GM12878 (cell line): Measurements from ENCODE around the gene SEZ6L2. TPM values are rescaled to one million over a fixed set of nuclear protein-coding genes. Genes with fewer than 3 reads are reported as not detected.

Experiments used
- ESRRA ChIP-seq: IDR thresholded peaks from 2 replicates; pipeline ENCODE4 v1.6.1; 2012; ENCODE audit warnings: mild to moderate bottlenecking, low read length, improper control_type of control experiment
- NFXL1 ChIP-seq: fragments of 450-650 bp; IDR thresholded peaks from 2 replicates; pipeline ENCODE4 v1.6.1; 2017; ENCODE audit warnings: antibody characterized with exemption, mild to moderate bottlenecking, borderline replicate concordance
- RB1 ChIP-seq: fragments of 450-650 bp; formaldehyde crosslinking; IDR thresholded peaks from 2 replicates; pipeline ENCODE4 v1.6.1; 2017; ENCODE audit warnings: mild to moderate bottlenecking, borderline replicate concordance
- SUZ12 ChIP-seq: fragments of 200-600 bp; sonication (generic); IDR thresholded peaks from one replicate; pipeline ENCODE4 v1.6.1; 2018; ENCODE audit warnings: antibody characterized with exemption, mild to moderate bottlenecking; ENCODE audit not compliant: unreplicated experiment
- ZNF207 ChIP-seq: fragments of 450-650 bp; IDR thresholded peaks from 2 replicates; pipeline ENCODE4 v1.6.1; 2014; ENCODE audit warnings: antibody characterized with exemption, mild to moderate bottlenecking, borderline replicate concordance
- polyA plus RNA-seq, 11 experiments: library from polyadenylated mRNA; depleted of rRNA in 4 of 11; unstranded in 6 of 11; stranded (reverse) in 5 of 11; fragments of >200 nt; fragmentation: Nextera tagmentation in 4 of 11; fragmentation: Illumina TruSeq in 1 of 11; extraction: Ambion mirVana in 4 of 11; extraction: Trizol in 1 of 11; gene quantifications; 1 replicate in 1 of 11; 2 replicates in 10 of 11; pipeline versions ENCODE4 v1.2.1 to v1.2.3, GENCODE V29; 2011 to 2016; ENCODE audit warnings: inconsistent platforms in 2 of 11, missing spikeins in 2 of 11, low read depth in 1 of 11
- total RNA-seq, 4 experiments: library from RNA; depleted of rRNA in 3 of 4; stranded (reverse); fragments of >200 nt in 3 of 4; fragmentation: Illumina TruSeq in 1 of 4; extraction: Trizol in 1 of 4; gene quantifications; 2 replicates each; pipeline versions ENCODE4 v1.2.1 to v1.2.3, GENCODE V29; 2013 to 2021
- TF ChIP-seq, protein P1 (sequence below): fragments of 450-650 bp; conservative IDR thresholded peaks from 2 replicates; pipeline ENCODE4 v1.6.1; 2017; ENCODE audit warnings: mild to moderate bottlenecking, moderate library complexity

SEZ6L2 gene
- total and polyA plus RNA-seq, 10 of the 15 experiments (the other 5 are each of a cell fraction or from before 2014, with no cell fraction given): 0.06 to 0.49 TPM; not detected in 8

DNA sequence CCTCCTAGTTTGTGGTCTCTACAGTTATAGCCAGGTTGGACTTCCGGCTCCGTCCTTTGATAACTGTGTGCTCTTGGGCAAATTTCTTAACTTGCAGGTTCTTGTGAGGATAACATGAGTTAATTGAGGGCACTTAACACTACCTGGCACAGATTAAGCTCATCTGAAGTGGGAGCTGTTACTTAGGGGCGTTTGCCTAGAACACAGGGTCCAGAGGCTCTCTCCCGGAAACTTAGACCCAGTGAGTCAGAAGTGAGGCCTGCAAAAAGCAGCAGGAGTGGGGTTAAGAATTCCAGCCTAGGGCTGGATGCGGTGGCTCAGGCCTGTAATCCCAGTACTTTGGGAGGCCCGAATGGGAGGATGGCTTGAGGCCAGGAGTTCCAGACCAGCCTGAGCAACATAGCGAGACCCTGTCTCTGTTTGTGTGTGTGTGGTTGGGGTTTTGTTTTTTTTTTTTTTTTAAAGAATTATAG, 77.7 kb downstream of the SEZ6L2 start (continued):
- no peak for TF ChIP-seq NFXL1
- TF ChIP-seq ESRRA: no peak
- no peak for TF ChIP-seq SUZ12
- TF ChIP-seq ZNF207: no peak
- TF ChIP-seq, protein P1, sequence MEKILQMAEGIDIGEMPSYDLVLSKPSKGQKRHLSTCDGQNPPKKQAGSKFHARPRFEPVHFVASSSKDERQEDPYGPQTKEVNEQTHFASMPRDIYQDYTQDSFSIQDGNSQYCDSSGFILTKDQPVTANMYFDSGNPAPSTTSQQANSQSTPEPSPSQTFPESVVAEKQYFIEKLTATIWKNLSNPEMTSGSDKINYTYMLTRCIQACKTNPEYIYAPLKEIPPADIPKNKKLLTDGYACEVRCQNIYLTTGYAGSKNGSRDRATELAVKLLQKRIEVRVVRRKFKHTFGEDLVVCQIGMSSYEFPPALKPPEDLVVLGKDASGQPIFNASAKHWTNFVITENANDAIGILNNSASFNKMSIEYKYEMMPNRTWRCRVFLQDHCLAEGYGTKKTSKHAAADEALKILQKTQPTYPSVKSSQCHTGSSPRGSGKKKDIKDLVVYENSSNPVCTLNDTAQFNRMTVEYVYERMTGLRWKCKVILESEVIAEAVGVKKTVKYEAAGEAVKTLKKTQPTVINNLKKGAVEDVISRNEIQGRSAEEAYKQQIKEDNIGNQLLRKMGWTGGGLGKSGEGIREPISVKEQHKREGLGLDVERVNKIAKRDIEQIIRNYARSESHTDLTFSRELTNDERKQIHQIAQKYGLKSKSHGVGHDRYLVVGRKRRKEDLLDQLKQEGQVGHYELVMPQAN: no peak
- TF ChIP-seq RB1: no peak
- TF ChIP-seq, all 136 proteins: peak for 0

Other genes with a start within 250 kb of the SEZ6L2 start
Only the 7 nearest of the 25 such genes appear.
- gene PAGR1, start 83.4 kb downstream of the SEZ6L2 start, total RNA-seq (2014; rRNA removed): 31.5 and 33.4 TPM in 2 replicates
- 15.0 and 19.6 TPM in 2 replicates for gene PAGR1, start 83.4 kb downstream of the SEZ6L2 start, total RNA-seq (2014; rRNA removed; fragmentation: Illumina TruSeq; extraction: Trizol)
- gene PAGR1, start 83.4 kb downstream of the SEZ6L2 start, total RNA-seq (2021): 26.5 and 27.2 TPM in 2 replicates
- gene PAGR1, start 83.4 kb downstream of the SEZ6L2 start, polyA plus RNA-seq (2011; rRNA removed): 14.9 and 16.0 TPM in 2 replicates
- gene PAGR1, start 83.4 kb downstream of the SEZ6L2 start, polyA plus RNA-seq (2014; fragmentation: Illumina TruSeq; extraction: Trizol): 4.4 and 11.5 TPM in 2 replicates
- gene PAGR1, start 83.4 kb downstream of the SEZ6L2 start, polyA plus RNA-seq (2014; fragmentation: Nextera tagmentation; extraction: Ambion mirVana): 1 to 10 TPM; 1.1 to 5.5 TPM
- 29.6 and 34.5 TPM in 2 replicates for gene PAGR1, start 83.4 kb downstream of the SEZ6L2 start, polyA plus RNA-seq (2014; rRNA removed)
- 10 to 100 TPM; 44.6 to 57.7 TPM for gene PAGR1, start 83.4 kb downstream of the SEZ6L2 start, polyA plus RNA-seq (2016; fragmentation: Nextera tagmentation; extraction: Ambion mirVana)
- 60.2 and 67.9 TPM in 2 replicates for gene MVP, start 79.1 kb downstream of the SEZ6L2 start, total RNA-seq (2014; rRNA removed)
- gene MVP, start 79.1 kb downstream of the SEZ6L2 start, total RNA-seq (2014; rRNA removed; fragmentation: Illumina TruSeq; extraction: Trizol): 28.1 and 28.9 TPM in 2 replicates
- gene MVP, start 79.1 kb downstream of the SEZ6L2 start, total RNA-seq (2021): 62.5 and 62.7 TPM in 2 replicates
- 26.8 and 74.2 TPM in 2 replicates for gene MVP, start 79.1 kb downstream of the SEZ6L2 start, polyA plus RNA-seq (2011; rRNA removed)
- gene MVP, start 79.1 kb downstream of the SEZ6L2 start, polyA plus RNA-seq (2014; fragmentation: Illumina TruSeq; extraction: Trizol): 18.5 and 37.3 TPM in 2 replicates
- gene MVP, start 79.1 kb downstream of the SEZ6L2 start, polyA plus RNA-seq (2014; fragmentation: Nextera tagmentation; extraction: Ambion mirVana): 1 to 10 TPM in 1 of 2 experiments, under 1 TPM in 1; 0.98 to 1.2 TPM
- 46.7 and 56.9 TPM in 2 replicates for gene MVP, start 79.1 kb downstream of the SEZ6L2 start, polyA plus RNA-seq (2014; rRNA removed)
- gene MVP, start 79.1 kb downstream of the SEZ6L2 start, polyA plus RNA-seq (2016; fragmentation: Nextera tagmentation; extraction: Ambion mirVana): 10 to 100 TPM; 63.5 to 64.6 TPM
- gene CDIPT, start 36.3 kb downstream of the SEZ6L2 start, total RNA-seq (2014; rRNA removed): 33.2 and 35.4 TPM in 2 replicates
- 9.6 and 10.5 TPM in 2 replicates for gene CDIPT, start 36.3 kb downstream of the SEZ6L2 start, total RNA-seq (2014; rRNA removed; fragmentation: Illumina TruSeq; extraction: Trizol)
- 31.4 and 34.1 TPM in 2 replicates for gene CDIPT, start 36.3 kb downstream of the SEZ6L2 start, total RNA-seq (2021)
- 14.5 and 26.2 TPM in 2 replicates for gene CDIPT, start 36.3 kb downstream of the SEZ6L2 start, polyA plus RNA-seq (2011; rRNA removed)
- gene CDIPT, start 36.3 kb downstream of the SEZ6L2 start, polyA plus RNA-seq (2014; fragmentation: Illumina TruSeq; extraction: Trizol): 6.8 and 15.5 TPM in 2 replicates
- gene CDIPT, start 36.3 kb downstream of the SEZ6L2 start, polyA plus RNA-seq (2014; fragmentation: Nextera tagmentation; extraction: Ambion mirVana): 1 to 10 TPM in 1 of 2 experiments, under 1 TPM in 1; 0.87 to 3.5 TPM
- gene CDIPT, start 36.3 kb downstream of the SEZ6L2 start, polyA plus RNA-seq (2014; rRNA removed): 33.1 and 33.2 TPM in 2 replicates
- gene CDIPT, start 36.3 kb downstream of the SEZ6L2 start, polyA plus RNA-seq (2016; fragmentation: Nextera tagmentation; extraction: Ambion mirVana): 10 to 100 TPM; 28.1 to 36.4 TPM
- gene ASPHD1, start 938 bp upstream of the SEZ6L2 start, total RNA-seq (2014; rRNA removed): not detected in 2 replicates
- not detected in 2 replicates for gene ASPHD1, start 938 bp upstream of the SEZ6L2 start, total RNA-seq (2014; rRNA removed; fragmentation: Illumina TruSeq; extraction: Trizol)
- gene ASPHD1, start 938 bp upstream of the SEZ6L2 start, total RNA-seq (2021): not detected in 2 replicates
- gene ASPHD1, start 938 bp upstream of the SEZ6L2 start, polyA plus RNA-seq (2011; rRNA removed): not detected in 2 replicates
- gene ASPHD1, start 938 bp upstream of the SEZ6L2 start, polyA plus RNA-seq (2014; fragmentation: Illumina TruSeq; extraction: Trizol): not detected in 2 replicates
- gene ASPHD1, start 938 bp upstream of the SEZ6L2 start, polyA plus RNA-seq (2014; fragmentation: Nextera tagmentation; extraction: Ambion mirVana): not detected
- gene ASPHD1, start 938 bp upstream of the SEZ6L2 start, polyA plus RNA-seq (2014; rRNA removed): not detected in 2 replicates
- not detected for gene ASPHD1, start 938 bp upstream of the SEZ6L2 start, polyA plus RNA-seq (2016; fragmentation: Nextera tagmentation; extraction: Ambion mirVana)
- gene KCTD13, start 26.7 kb upstream of the SEZ6L2 start, total RNA-seq (2014; rRNA removed): 9.7 and 11.0 TPM in 2 replicates
- gene KCTD13, start 26.7 kb upstream of the SEZ6L2 start, total RNA-seq (2014; rRNA removed; fragmentation: Illumina TruSeq; extraction: Trizol): 7.2 and 8.5 TPM in 2 replicates
- gene KCTD13, start 26.7 kb upstream of the SEZ6L2 start, total RNA-seq (2021): 20.8 and 29.2 TPM in 2 replicates
- gene KCTD13, start 26.7 kb upstream of the SEZ6L2 start, polyA plus RNA-seq (2011; rRNA removed): 11.4 and 16.8 TPM in 2 replicates
- gene KCTD13, start 26.7 kb upstream of the SEZ6L2 start, polyA plus RNA-seq (2014; fragmentation: Illumina TruSeq; extraction: Trizol): 8.0 and 12.2 TPM in 2 replicates
- gene KCTD13, start 26.7 kb upstream of the SEZ6L2 start, polyA plus RNA-seq (2014; fragmentation: Nextera tagmentation; extraction: Ambion mirVana): 1 to 10 TPM; 3.3 to 3.5 TPM
- gene KCTD13, start 26.7 kb upstream of the SEZ6L2 start, polyA plus RNA-seq (2014; rRNA removed): 22.1 and 29.2 TPM in 2 replicates
- gene KCTD13, start 26.7 kb upstream of the SEZ6L2 start, polyA plus RNA-seq (2016; fragmentation: Nextera tagmentation; extraction: Ambion mirVana): 10 to 100 TPM; 12.8 to 14.5 TPM
- gene TMEM219, start 62.5 kb upstream of the SEZ6L2 start, total RNA-seq (2014; rRNA removed): 60.4 and 64.2 TPM in 2 replicates
- 38.5 and 40.4 TPM in 2 replicates for gene TMEM219, start 62.5 kb upstream of the SEZ6L2 start, total RNA-seq (2014; rRNA removed; fragmentation: Illumina TruSeq; extraction: Trizol)
- 56.4 and 59.6 TPM in 2 replicates for gene TMEM219, start 62.5 kb upstream of the SEZ6L2 start, total RNA-seq (2021)
- 34.2 and 52.7 TPM in 2 replicates for gene TMEM219, start 62.5 kb upstream of the SEZ6L2 start, polyA plus RNA-seq (2011; rRNA removed)
- gene TMEM219, start 62.5 kb upstream of the SEZ6L2 start, polyA plus RNA-seq (2014; fragmentation: Illumina TruSeq; extraction: Trizol): 21.0 and 33.6 TPM in 2 replicates
- gene TMEM219, start 62.5 kb upstream of the SEZ6L2 start, polyA plus RNA-seq (2014; fragmentation: Nextera tagmentation; extraction: Ambion mirVana): 10 to 100 TPM; 43.0 to 56.5 TPM
- 63.0 and 70.2 TPM in 2 replicates for gene TMEM219, start 62.5 kb upstream of the SEZ6L2 start, polyA plus RNA-seq (2014; rRNA removed)
- gene TMEM219, start 62.5 kb upstream of the SEZ6L2 start, polyA plus RNA-seq (2016; fragmentation: Nextera tagmentation; extraction: Ambion mirVana): 10 to 100 TPM; 66.1 to 74.6 TPM
- gene TAOK2, start 74.3 kb upstream of the SEZ6L2 start, total RNA-seq (2014; rRNA removed): 24.4 and 28.5 TPM in 2 replicates
- 10.7 and 11.9 TPM in 2 replicates for gene TAOK2, start 74.3 kb upstream of the SEZ6L2 start, total RNA-seq (2014; rRNA removed; fragmentation: Illumina TruSeq; extraction: Trizol)
- gene TAOK2, start 74.3 kb upstream of the SEZ6L2 start, total RNA-seq (2021): 33.8 and 40.2 TPM in 2 replicates
- gene TAOK2, start 74.3 kb upstream of the SEZ6L2 start, polyA plus RNA-seq (2011; rRNA removed): 8.8 and 14.3 TPM in 2 replicates
- 7.4 and 11.1 TPM in 2 replicates for gene TAOK2, start 74.3 kb upstream of the SEZ6L2 start, polyA plus RNA-seq (2014; fragmentation: Illumina TruSeq; extraction: Trizol)
- gene TAOK2, start 74.3 kb upstream of the SEZ6L2 start, polyA plus RNA-seq (2014; fragmentation: Nextera tagmentation; extraction: Ambion mirVana): under 1 TPM; 0.14 to 0.51 TPM
- 27.7 and 32.8 TPM in 2 replicates for gene TAOK2, start 74.3 kb upstream of the SEZ6L2 start, polyA plus RNA-seq (2014; rRNA removed)
- 10 to 100 TPM in 1 of 2 experiments, 1 to 10 TPM in 1; 9.8 to 11.2 TPM for gene TAOK2, start 74.3 kb upstream of the SEZ6L2 start, polyA plus RNA-seq (2016; fragmentation: Nextera tagmentation; extraction: Ambion mirVana)